Measurements from ENCODE around the gene MMP17. TPM values are rescaled to one million over a fixed set of nuclear protein-coding genes. Genes with fewer than 3 reads are reported as not detected.
"Not testable (repeated sequence)": the region's sequence is repeated elsewhere in the genome, so short reads cannot be mapped to it uniquely, and the experiment has no call there.

Gene MMP17
- polyA plus RNA-seq, 3 donors from 2014 or later, result 0.72 TPM; not detected in 2

DNA sequence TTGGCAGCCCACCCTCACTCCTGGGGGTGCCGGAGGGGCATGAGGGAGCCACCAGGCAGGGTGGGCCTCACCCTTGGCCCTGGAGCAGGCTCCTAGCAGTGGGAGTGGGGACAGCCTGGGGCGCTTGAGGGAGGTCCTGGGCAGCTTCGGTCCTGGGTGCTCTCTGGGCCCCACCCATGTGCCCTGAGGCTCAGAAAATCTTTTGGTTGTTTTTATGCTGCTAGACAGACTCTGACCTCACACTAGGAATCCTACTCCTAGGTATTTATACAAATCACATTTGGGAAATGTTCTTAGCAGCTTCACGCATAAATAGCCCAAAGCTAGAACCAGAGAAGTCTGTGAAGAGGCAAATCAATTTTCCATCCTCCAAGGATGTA is 55.3 kb downstream of the MMP17 start:
- no peak for DNase-seq
- no peak overlapping the region for H3K4me3 Mint-ChIP-seq
- H3K9me3 Mint-ChIP-seq, result peaks cover 0 to 6% (median 0%) of the 10 kb centered on the region in 6 donors
- no peak overlapping the region for H3K27ac Mint-ChIP-seq
- peaks cover 3 to 10% (median 5%) of the 10 kb centered on the region in 3 donors for H3K27me3 Mint-ChIP-seq (ENCODE audit: low read depth in 3 of 3)
- no peaks in the 10 kb centered on the region for H3K4me1 Mint-ChIP-seq
- peaks cover 0 to 4% (median 0%) of the 10 kb centered on the region in 3 donors for H3K36me3 Mint-ChIP-seq

DNA sequence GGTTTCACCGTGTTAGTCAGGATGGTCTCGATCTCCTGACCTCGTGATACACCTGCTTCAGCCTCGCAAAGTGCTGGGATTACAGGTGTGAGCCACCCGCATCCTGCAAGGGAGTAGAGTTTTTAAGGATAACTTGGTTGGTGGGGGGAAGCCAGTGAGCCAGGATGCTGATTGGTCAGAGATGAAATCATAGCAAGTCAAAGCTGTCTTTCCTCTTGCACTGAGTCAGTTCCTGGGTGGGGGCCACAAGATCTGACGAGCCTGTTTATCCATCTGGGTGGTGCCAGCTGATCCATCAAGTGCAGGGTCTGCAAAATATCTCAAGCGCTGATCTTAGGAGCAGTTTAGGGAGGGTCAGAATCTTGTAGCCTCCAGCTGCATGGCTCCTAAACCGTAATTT is 56.9 kb downstream of the MMP17 start:
- not testable (repeated sequence) for H3K4me3 Mint-ChIP-seq; H3K4me1 Mint-ChIP-seq; H3K27ac Mint-ChIP-seq; H3K27me3 Mint-ChIP-seq (ENCODE audit: low read depth in 3 of 3); DNase-seq; H3K9me3 Mint-ChIP-seq; H3K36me3 Mint-ChIP-seq

- Mint-ChIP-seq H3K27me3 (ENCODE audit: low read depth in 3 of 3) (peaks cover 0 to 7% (median 5%) of the 10 kb centered on the region in 3 donors), H3K36me3 (peaks cover 0 to 4% (median 0%) of the 10 kb centered on the region in 3 donors), H3K27ac (no peak overlapping the region), H3K4me1 (no peaks in the 10 kb centered on the region), H3K4me3 (no peak overlapping the region), H3K9me3 (peaks cover 0 to 6% (median under 1%) of the 10 kb centered on the region in 6 donors)
- no peak for DNase-seq
Measured at GRCh38 chr12:131885543-131886057, 57.4 kb downstream of the MMP17 start.

GRCh38 chr12:131891722-131892121 is 63.5 kb downstream of the MMP17 start:
- Mint-ChIP-seq H3K27ac (peak overlapping the region in 2 of 6 donors; percentile 21 to 55), H3K4me3 (peak overlapping the region in 2 of 5 donors; percentile 27 to 35)
- H3K9me3 Mint-ChIP-seq, result not testable (repeated sequence)

GRCh38 chr12:131892711-131893604 is 64.8 kb downstream of the MMP17 start:
- Mint-ChIP-seq H3K36me3 (no peaks in the 10 kb centered on the region), H3K4me1 (peaks cover 11 to 19% of the 10 kb centered on the region in 2 donors), H3K4me3 (peak overlapping the region in 4 of 5 donors; percentile 48 to 64 (median 62)), H3K27ac (peak overlapping the region in 4 of 6 donors; percentile 42 to 59 (median 54)), H3K27me3 (ENCODE audit: low read depth in 3 of 3) (peaks cover 0 to 5% (median 4%) of the 10 kb centered on the region in 3 donors), H3K9me3 (peaks cover 0 to 1% (median 0%) of the 10 kb centered on the region in 6 donors)
- DNase-seq, result no peak

More at GRCh38 chr12:131891722-131892121, 63.5 kb downstream of the MMP17 start:
- not testable (repeated sequence) for H3K27me3 Mint-ChIP-seq (ENCODE audit: low read depth in 3 of 3); H3K36me3 Mint-ChIP-seq; DNase-seq
- H3K4me1 Mint-ChIP-seq, result peaks cover 11 to 12% of the 10 kb centered on the region in 2 donors

DNA sequence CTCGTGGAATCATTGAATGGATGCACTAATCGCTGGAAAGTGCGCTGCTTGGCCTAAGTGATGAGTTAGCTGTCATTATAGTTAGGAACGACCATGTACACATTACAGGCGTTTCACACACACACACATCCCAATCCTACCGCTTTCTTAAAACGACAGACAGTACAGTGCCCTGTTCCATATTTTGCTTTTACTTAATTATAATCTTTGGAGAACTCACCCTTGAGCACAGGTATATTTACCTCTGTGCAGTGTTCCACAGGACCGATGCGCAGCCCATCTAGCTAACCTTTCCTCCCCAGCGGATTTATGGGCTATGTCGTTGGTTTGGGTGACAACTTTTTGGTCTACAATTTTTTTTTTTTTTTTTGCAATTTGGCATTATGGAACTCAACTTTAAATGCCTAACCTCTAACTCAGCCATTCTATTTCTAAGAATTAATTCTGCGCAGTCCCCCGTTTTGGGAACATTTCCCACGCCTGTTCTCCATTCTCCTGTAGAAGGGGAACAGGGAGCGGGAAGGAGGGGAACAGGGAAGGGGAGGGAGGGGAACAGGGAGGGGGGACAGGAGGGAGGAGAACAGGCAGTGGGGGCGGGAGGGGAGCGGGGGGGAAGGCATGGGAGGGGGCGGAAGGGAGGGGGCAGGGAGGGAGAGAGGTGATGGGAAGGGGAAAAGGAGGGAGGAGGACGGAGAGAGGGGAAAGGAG is 65.6 kb downstream of the MMP17 start:
- peaks cover 0 to 5% (median 4%) of the 10 kb centered on the region in 3 donors for H3K27me3 Mint-ChIP-seq (ENCODE audit: low read depth in 3 of 3)
- H3K9me3 Mint-ChIP-seq, result peaks cover 0 to 1% (median 0%) of the 10 kb centered on the region in 6 donors
- H3K4me1 Mint-ChIP-seq, result peaks cover 11 to 24% of the 10 kb centered on the region in 2 donors
- no peak for DNase-seq
- peak overlapping the region; percentile 41 to 74 (median 62) for H3K4me3 Mint-ChIP-seq
- H3K27ac Mint-ChIP-seq, result peak overlapping the region in 5 of 6 donors; percentile 29 to 59 (median 35)
- H3K36me3 Mint-ChIP-seq, result no peaks in the 10 kb centered on the region

- Mint-ChIP-seq H3K27ac (peak within 1 kb of the TSS; percentile 64 to 93 (median 87)), H3K9me3 (peaks cover 0 to 1% (median 0%) of the 10 kb centered on the region in 6 donors)
Measured at GRCh38 chr12:131894313-131894860, 66.2 kb downstream of the MMP17 start, which contains the start of gene ULK1. ULK1 (plus strand) TSS chr12:131894622; CDS start chr12:131895002, 380 bp downstream.

DNA sequence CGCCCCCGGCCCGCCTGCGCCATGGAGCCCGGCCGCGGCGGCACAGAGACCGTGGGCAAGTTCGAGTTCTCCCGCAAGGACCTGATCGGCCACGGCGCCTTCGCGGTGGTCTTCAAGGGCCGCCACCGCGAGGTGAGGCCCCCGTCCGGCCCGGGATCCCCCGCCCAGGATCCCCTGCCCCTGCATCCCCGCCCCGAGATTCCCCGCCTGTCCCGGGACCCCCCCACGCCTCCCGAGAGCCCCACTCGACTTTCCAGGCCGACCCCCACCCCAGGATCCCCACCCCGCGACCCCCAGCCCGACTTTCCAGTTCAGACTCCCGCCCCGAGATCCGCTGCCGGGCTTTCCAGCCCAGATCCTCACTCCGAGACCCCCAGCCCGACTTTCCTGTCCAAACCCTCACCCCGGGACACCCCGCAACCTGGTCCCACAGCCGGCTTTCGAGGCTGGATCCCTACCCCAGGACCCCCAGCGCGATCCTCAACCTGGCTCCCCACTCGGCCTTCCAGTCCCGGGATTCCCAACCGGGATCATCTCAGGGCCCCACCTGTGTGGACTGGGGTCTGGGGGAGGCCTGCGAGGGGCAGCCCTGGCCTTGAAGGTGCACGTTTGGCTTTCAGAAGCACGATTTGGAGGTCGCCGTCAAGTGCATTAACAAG is 66.9 kb downstream of the MMP17 start:
- Mint-ChIP-seq H3K27me3 (ENCODE audit: low read depth in 3 of 3) (peaks cover 0 to 5% (median 4%) of the 10 kb centered on the region in 3 donors), H3K4me3 (peak overlapping the region; percentile 83 to 86 (median 85)), H3K36me3 (peaks cover 0 to 2% (median 0%) of the 10 kb centered on the region in 3 donors), H3K9me3 (peaks cover 0 to 1% (median 0%) of the 10 kb centered on the region in 6 donors), H3K27ac (peak overlapping the region; percentile 64 to 93 (median 87)), H3K4me1 (peaks cover 11 to 25% of the 10 kb centered on the region in 2 donors)
- no peak for DNase-seq

More at GRCh38 chr12:131894313-131894860, 66.2 kb downstream of the MMP17 start, which contains the start of gene ULK1:
- Mint-ChIP-seq H3K4me3 (peak within 1 kb of the TSS; percentile 83 to 86 (median 85)), H3K27me3 (ENCODE audit: low read depth in 3 of 3) (peaks cover 0 to 5% (median 4%) of the 10 kb centered on the region in 3 donors), H3K4me1 (peaks cover 11 to 24% of the 10 kb centered on the region in 2 donors), H3K36me3 (no peaks in the 10 kb centered on the region)
- peak; percentile 91 to 92 (median 92) for DNase-seq

- DNase-seq, result no peak
- Mint-ChIP-seq H3K36me3 (peaks cover 0 to 3% (median 0%) of the 10 kb centered on the region in 3 donors), H3K27me3 (ENCODE audit: low read depth in 3 of 3) (peaks cover 0 to 5% (median 4%) of the 10 kb centered on the region in 3 donors), H3K27ac (peak overlapping the region; percentile 64 to 93 (median 87)), H3K4me1 (peaks cover 11 to 26% of the 10 kb centered on the region in 2 donors), H3K4me3 (peak overlapping the region; percentile 83 to 86 (median 85)), H3K9me3 (no peaks in the 10 kb centered on the region)
Measured at GRCh38 chr12:131895640-131896079, 67.5 kb downstream of the MMP17 start.

- Mint-ChIP-seq H3K9me3 (no peaks in the 10 kb centered on the region), H3K36me3 (peaks cover 0 to 3% (median 0%) of the 10 kb centered on the region in 3 donors), H3K27me3 (ENCODE audit: low read depth in 3 of 3) (peaks cover 0 to 5% (median 4%) of the 10 kb centered on the region in 3 donors), H3K27ac (peak overlapping the region in 5 of 6 donors; percentile 49 to 93 (median 81)), H3K4me3 (peak overlapping the region; percentile 83 to 86 (median 85)), H3K4me1 (peaks cover 11 to 29% of the 10 kb centered on the region in 2 donors)
- DNase-seq, result peak; percentile 75 to 80 (median 78)
Measured at GRCh38 chr12:131896080-131896810, 68.1 kb downstream of the MMP17 start.

GRCh38 chr12:131896811-131897270 is 68.6 kb downstream of the MMP17 start:
- DNase-seq, result no peak
- Mint-ChIP-seq H3K9me3 (no peaks in the 10 kb centered on the region), H3K4me1 (peaks cover 11 to 34% of the 10 kb centered on the region in 2 donors), H3K27ac (peak overlapping the region in 5 of 6 donors; percentile 40 to 84 (median 49)), H3K36me3 (peaks cover 0 to 3% (median 0%) of the 10 kb centered on the region in 3 donors), H3K27me3 (ENCODE audit: low read depth in 3 of 3) (peaks cover 0 to 5% (median 5%) of the 10 kb centered on the region in 3 donors), H3K4me3 (peak overlapping the region; percentile 59 to 86 (median 85))

GRCh38 chr12:131897276-131897675 is 69.1 kb downstream of the MMP17 start:
- H3K36me3 Mint-ChIP-seq, result peaks cover 0 to 3% (median 0%) of the 10 kb centered on the region in 3 donors
- H3K27me3 Mint-ChIP-seq (ENCODE audit: low read depth in 3 of 3), result peaks cover 0 to 5% (median 5%) of the 10 kb centered on the region in 3 donors
- H3K27ac Mint-ChIP-seq, result peak overlapping the region in 4 of 6 donors; percentile 14 to 84 (median 43)
- H3K4me1 Mint-ChIP-seq, result peaks cover 11 to 37% of the 10 kb centered on the region in 2 donors
- no peak for DNase-seq
- no peaks in the 10 kb centered on the region for H3K9me3 Mint-ChIP-seq
- H3K4me3 Mint-ChIP-seq, result peak overlapping the region; percentile 38 to 86 (median 83)
